Measurements from ENCODE around the gene MYO1A.
"Not testable (repeated sequence)": the region's sequence is repeated elsewhere in the genome, so short reads cannot be mapped to it uniquely, and the experiment has no call there.

The MYO1A gene

GRCh38 chr12:57046947-57047890 lies 2.7 kb downstream of the MYO1A start:
- DNase-seq (ENCODE audit: low read depth): no peak

- no peak for DNase-seq (ENCODE audit: low read depth)
Observed at GRCh38 chr12:57046086-57046791, 3.7 kb downstream of the MYO1A start.

- DNase-seq (ENCODE audit: low read depth): no peak
Observed at GRCh38 chr12:57044889-57045288, 5.0 kb downstream of the MYO1A start.

GRCh38 chr12:57044468-57044867 lies 5.5 kb downstream of the MYO1A start:
- no peak for DNase-seq (ENCODE audit: low read depth)

GRCh38 chr12:57042695-57043094 lies 7.2 kb downstream of the MYO1A start:
- no peak for DNase-seq (ENCODE audit: low read depth)

- no peak for DNase-seq (ENCODE audit: low read depth)
Observed at GRCh38 chr12:57040750-57041149, 9.2 kb downstream of the MYO1A start.

- no peak for DNase-seq (ENCODE audit: low read depth)
Observed at GRCh38 chr12:57040211-57040610, 9.7 kb downstream of the MYO1A start.

- DNase-seq (ENCODE audit: low read depth): no peak
Observed at GRCh38 chr12:57039016-57039798, 10.7 kb downstream of the MYO1A start.

GRCh38 chr12:57037264-57037663 lies 12.7 kb downstream of the MYO1A start:
- DNase-seq (ENCODE audit: low read depth): no peak

GRCh38 chr12:57033431-57033830 lies 16.5 kb downstream of the MYO1A start:
- DNase-seq (ENCODE audit: low read depth): no peak

- DNase-seq (ENCODE audit: low read depth): no peak
Observed at GRCh38 chr12:57031789-57032188, 18.1 kb downstream of the MYO1A start.

GRCh38 chr12:57031138-57031725 lies 18.7 kb downstream of the MYO1A start:
- DNase-seq (ENCODE audit: low read depth): no peak

- no peak for DNase-seq (ENCODE audit: low read depth)
Observed at GRCh38 chr12:57029457-57029856, 20.5 kb downstream of the MYO1A start.

GRCh38 chr12:57027805-57028153 lies 22.1 kb downstream of the MYO1A start:
- no peak for DNase-seq (ENCODE audit: low read depth)

GRCh38 chr12:57027011-57027804 lies 22.7 kb downstream of the MYO1A start:
- no peak for DNase-seq (ENCODE audit: low read depth)

- DNase-seq (ENCODE audit: low read depth): no peak
Observed at GRCh38 chr12:57025196-57025595, 24.7 kb downstream of the MYO1A start.

- DNase-seq (ENCODE audit: low read depth): not testable (repeated sequence)
Observed at GRCh38 chr12:57022324-57022723, 27.6 kb downstream of the MYO1A start.

- no peak for DNase-seq (ENCODE audit: low read depth)
Observed at GRCh38 chr12:57019983-57020719, 29.8 kb downstream of the MYO1A start.

GRCh38 chr12:57018906-57019305 lies 31.0 kb downstream of the MYO1A start:
- DNase-seq (ENCODE audit: low read depth): no peak

GRCh38 chr12:57018353-57018752 lies 31.6 kb downstream of the MYO1A start:
- DNase-seq (ENCODE audit: low read depth): not testable (repeated sequence)

GRCh38 chr12:57016348-57016747 lies 33.6 kb downstream of the MYO1A start, which contains the start of gene TAC3:
TAC3 (minus strand) TSS chr12:57016529; CDS start chr12:57015797, 732 bp downstream.
- no peak for DNase-seq (ENCODE audit: low read depth)

Measured in activated gamma-delta T cell treated with anti-CD3 and anti-CD28 coated beads, Interleukin-2, amount 50 U/mL, for 16 hours (primary cell).